Muscle of leg (tissue), 11 donors: Measurements from ENCODE around the gene KRT85. TPM values are rescaled to one million over a fixed set of nuclear protein-coding genes. Genes with fewer than 3 reads are reported as not detected.

Experiments used
- DNase-seq: peaks from one replicate; pipeline ENCODE4 v3.0.0; 2013
- H3K27ac ChIP-seq: one replicate; pipeline ENCODE4 v1.5.1; 2013; ENCODE audit warnings: mild to moderate bottlenecking, low read length, control low read depth
- H3K27me3 ChIP-seq: one replicate; pipeline ENCODE4 v1.6.1; 2013; ENCODE audit warnings: low read length; ENCODE audit not compliant: control insufficient read depth, insufficient read depth
- H3K36me3 ChIP-seq: one replicate; pipeline ENCODE4 v1.6.1; 2013; ENCODE audit warnings: low read length; ENCODE audit not compliant: control insufficient read depth, insufficient read depth
- H3K4me1 ChIP-seq: one replicate; pipeline ENCODE4 v1.6.1; 2013; ENCODE audit warnings: low read length; ENCODE audit not compliant: control insufficient read depth, insufficient read depth
- H3K4me3 ChIP-seq: one replicate; pipeline ENCODE4 v1.5.1; 2013; ENCODE audit warnings: low read length, control low read depth
- H3K9me3 ChIP-seq: replicated peaks from 2 replicates; pipeline ENCODE4 v1.6.1; 2013; ENCODE audit warnings: low read depth, low read length; ENCODE audit not compliant: control insufficient read depth
- WGBS: methylation state at CpG from one replicate; pipeline ENCODE4 v1.1.5; 2013; ENCODE audit warnings: missing lambda C conversion rate; ENCODE audit not compliant: insufficient coverage; 5-methylcytosine and 5-hydroxymethylcytosine counted together
- polyA plus RNA-seq, 8 donors: library from polyadenylated mRNA; unstranded; fragments of 120-200 nt; gene quantifications; one replicate each; pipeline versions ENCODE4 v1.2.1 to v1.2.3, GENCODE V29; 2013; ENCODE audit warnings: inconsistent platforms in 1 of 8, low replicate concordance in 1 of 8; ENCODE audit not compliant: insufficient read length in 8 of 8, insufficient read depth in 1 of 8
- total RNA-seq: library from RNA; stranded (reverse); fragments of 120-200 nt; gene quantifications from one replicate; pipeline ENCODE4 v1.2.4, GENCODE V29; 2013

The KRT85 gene
- total and polyA plus RNA-seq, 9 donors, result not detected

- DNase-seq, result peak; percentile 18
- Histone ChIP-seq H3K9me3 (no peaks in the 10 kb centered on the region), H3K36me3 (no peaks in the 10 kb centered on the region), H3K4me1 (peaks cover 34% of the 10 kb centered on the region), H3K27ac (no peak overlapping the region), H3K27me3 (peaks cover 8% of the 10 kb centered on the region), H3K4me3 (no peak overlapping the region)
- WGBS, result 47% methylated on average over 4 of the region's 5 CpGs
Measured at GRCh38 chr12:52359621-52360061, 7.6 kb downstream of the KRT85 start.

- H3K4me3 ChIP-seq, result no peak overlapping the region
- H3K36me3 ChIP-seq, result no peaks in the 10 kb centered on the region
- H3K27ac ChIP-seq, result no peak overlapping the region
- no peak for DNase-seq
- no peaks in the 10 kb centered on the region for H3K9me3 ChIP-seq
- 55% methylated on average over 3 of the region's 5 CpGs for WGBS
- H3K27me3 ChIP-seq, result peaks cover 5% of the 10 kb centered on the region
- H3K4me1 ChIP-seq, result peaks cover 39% of the 10 kb centered on the region
Measured at GRCh38 chr12:52358575-52359350, 8.5 kb downstream of the KRT85 start.

- no peak for DNase-seq
- Histone ChIP-seq H3K4me1 (peaks cover 48% of the 10 kb centered on the region), H3K36me3 (no peaks in the 10 kb centered on the region), H3K27me3 (peaks cover 11% of the 10 kb centered on the region), H3K4me3 (no peak overlapping the region), H3K9me3 (no peaks in the 10 kb centered on the region), H3K27ac (no peak overlapping the region)
- WGBS, result 91% methylated on average over 15 of the region's 20 CpGs
Measured at GRCh38 chr12:52356762-52357580, 10.3 kb downstream of the KRT85 start.

GRCh38 chr12:52356031-52356761, 11.1 kb downstream of the KRT85 start:
- 89% methylated on average over 47 of the region's 56 CpGs for WGBS
- DNase-seq, result no peak
- H3K4me3 ChIP-seq, result no peak overlapping the region
- H3K36me3 ChIP-seq, result no peaks in the 10 kb centered on the region
- no peak overlapping the region for H3K27ac ChIP-seq
- peaks cover 50% of the 10 kb centered on the region for H3K4me1 ChIP-seq
- H3K9me3 ChIP-seq, result no peaks in the 10 kb centered on the region
- H3K27me3 ChIP-seq, result peaks cover 11% of the 10 kb centered on the region

- Histone ChIP-seq H3K27ac (no peak overlapping the region), H3K9me3 (no peaks in the 10 kb centered on the region), H3K36me3 (no peaks in the 10 kb centered on the region), H3K4me3 (no peak overlapping the region), H3K4me1 (peaks cover 44% of the 10 kb centered on the region), H3K27me3 (peaks cover 11% of the 10 kb centered on the region)
- DNase-seq, result no peak
- 93% methylated on average over 5 of the region's 8 CpGs for WGBS
Measured at GRCh38 chr12:52355176-52355575, 12.1 kb downstream of the KRT85 start.

GRCh38 chr12:52354200-52354599, 13.1 kb downstream of the KRT85 start:
- Histone ChIP-seq H3K9me3 (no peaks in the 10 kb centered on the region), H3K36me3 (no peaks in the 10 kb centered on the region), H3K27ac (no peak overlapping the region), H3K4me3 (no peak overlapping the region), H3K27me3 (peaks cover 14% of the 10 kb centered on the region), H3K4me1 (peaks cover 37% of the 10 kb centered on the region)
- peak; percentile 50 for DNase-seq
- 20% methylated on average over 1 of the region's 5 CpGs for WGBS

GRCh38 chr12:52353766-52354165, 13.5 kb downstream of the KRT85 start:
- Histone ChIP-seq H3K4me1 (peaks cover 33% of the 10 kb centered on the region), H3K27ac (no peak overlapping the region), H3K36me3 (no peaks in the 10 kb centered on the region), H3K4me3 (no peak overlapping the region), H3K9me3 (no peaks in the 10 kb centered on the region), H3K27me3 (peaks cover 14% of the 10 kb centered on the region)
- DNase-seq, result no peak
- WGBS, result no CpG with 5 or more reads among the region's 3 CpGs

- Histone ChIP-seq H3K4me3 (no peak overlapping the region), H3K27me3 (peaks cover 15% of the 10 kb centered on the region)
- no peak for DNase-seq
Measured at GRCh38 chr12:52352951-52353350, 14.3 kb downstream of the KRT85 start.

GRCh38 chr12:52351196-52352059, 15.9 kb downstream of the KRT85 start:
- Histone ChIP-seq H3K4me1 (peaks cover 51% of the 10 kb centered on the region), H3K27me3 (peaks cover 14% of the 10 kb centered on the region), H3K36me3 (no peaks in the 10 kb centered on the region), H3K9me3 (no peaks in the 10 kb centered on the region), H3K27ac (no peak overlapping the region), H3K4me3 (no peak overlapping the region)
- peak; percentile 54 for DNase-seq
- 58% methylated on average over 6 of the region's 9 CpGs for WGBS

More at GRCh38 chr12:52352951-52353350, 14.3 kb downstream of the KRT85 start:
- H3K9me3 ChIP-seq, result no peaks in the 10 kb centered on the region
- H3K27ac ChIP-seq, result no peak overlapping the region
- peaks cover 38% of the 10 kb centered on the region for H3K4me1 ChIP-seq
- WGBS, result no CpG with 5 or more reads among the region's 2 CpGs
- no peaks in the 10 kb centered on the region for H3K36me3 ChIP-seq
